H9 (cell line): Measurements from ENCODE around the gene USH2A. TPM values are rescaled to one million over a fixed set of nuclear protein-coding genes. Genes with fewer than 3 reads are reported as not detected.

Experiments
- DNase-seq: peaks from one replicate; pipeline ENCODE4 v3.0.0-alpha.2; 2017
- H2AFZ ChIP-seq: one replicate; pipeline ENCODE4 v1.6.1; 2013; ENCODE audit warnings: mild to moderate bottlenecking, low read length, control low read depth, moderate library complexity
- H2AK5ac ChIP-seq: 2 replicates; pipeline ENCODE4 v1.6.1; 2013; ENCODE audit warnings: low read length, control low read depth, mixed read lengths; ENCODE audit not compliant: insufficient read length
- H2BK120ac ChIP-seq: one replicate; pipeline ENCODE4 v1.6.1; 2013; ENCODE audit warnings: low read depth, mild to moderate bottlenecking, low read length, control low read depth, inconsistent platforms; ENCODE audit not compliant: poor library complexity, severe bottlenecking
- H2BK12ac ChIP-seq: 2 replicates; pipeline ENCODE4 v1.6.1; 2013; ENCODE audit warnings: low read length, control low read depth, mixed read lengths, low read depth; ENCODE audit not compliant: insufficient read length
- H2BK15ac ChIP-seq: 2 replicates; pipeline ENCODE4 v1.6.1; 2013; ENCODE audit warnings: low read depth, low read length, control low read depth
- H2BK20ac ChIP-seq: one replicate; pipeline ENCODE4 v1.6.1; 2013; ENCODE audit warnings: low read depth, mild to moderate bottlenecking, low read length, control low read depth, inconsistent platforms; ENCODE audit not compliant: poor library complexity, severe bottlenecking
- H2BK5ac ChIP-seq: 2 replicates; pipeline ENCODE4 v1.6.1; 2013; ENCODE audit warnings: low read length, control low read depth, mixed read lengths; ENCODE audit not compliant: insufficient read length
- H3K14ac ChIP-seq: 2 replicates; pipeline ENCODE4 v1.6.1; 2013; ENCODE audit warnings: low read length, control low read depth; ENCODE audit not compliant: insufficient read depth
- H3K18ac ChIP-seq: 2 replicates; pipeline ENCODE4 v1.6.1; 2013; ENCODE audit warnings: low read depth, mild to moderate bottlenecking, mixed read lengths, low read length, control low read depth; ENCODE audit not compliant: insufficient read length
- H3K23ac ChIP-seq: 2 replicates; pipeline ENCODE4 v1.6.1; 2013; ENCODE audit warnings: low read length, control low read depth, mixed read lengths, low read depth; ENCODE audit not compliant: insufficient read length
- H3K23me2 ChIP-seq: 2 replicates; pipeline ENCODE4 v1.6.1; 2013; ENCODE audit warnings: low read depth, mild to moderate bottlenecking, mixed read lengths, low read length, control low read depth; ENCODE audit not compliant: insufficient read length, poor library complexity, severe bottlenecking
- H3K27ac ChIP-seq: 2 replicates; pipeline ENCODE4 v1.5.1; 2013; ENCODE audit warnings: low read length, control low read depth, mixed read lengths, low read depth; ENCODE audit not compliant: insufficient read length
- H3K27me3 ChIP-seq: 2 replicates; pipeline ENCODE4 v1.6.1; 2013; ENCODE audit warnings: low read length, control low read depth, inconsistent platforms; ENCODE audit not compliant: insufficient read depth
- H3K4ac ChIP-seq: 2 replicates; pipeline ENCODE4 v1.6.1; 2013; ENCODE audit warnings: low read depth, mild to moderate bottlenecking, control low read depth, inconsistent platforms, low read length, moderate library complexity
- H3K4me1 ChIP-seq: 2 replicates; pipeline ENCODE4 v1.6.1; 2013; ENCODE audit warnings: low read length, control low read depth, inconsistent platforms; ENCODE audit not compliant: insufficient read depth
- H3K4me2 ChIP-seq: 2 replicates; pipeline ENCODE4 v1.6.1; 2013; ENCODE audit warnings: low read length, control low read depth, mixed read lengths; ENCODE audit not compliant: insufficient read length, insufficient read depth
- H3K56ac ChIP-seq: 2 replicates; pipeline ENCODE4 v1.6.1; 2013; ENCODE audit warnings: low read depth, mild to moderate bottlenecking, mixed read lengths, low read length, control low read depth; ENCODE audit not compliant: insufficient read length
- H3K79me1 ChIP-seq: 2 replicates; pipeline ENCODE4 v1.6.1; 2013; ENCODE audit warnings: low read depth, mild to moderate bottlenecking, moderate library complexity, low read length, control low read depth, inconsistent platforms; ENCODE audit not compliant: insufficient read depth, poor library complexity, severe bottlenecking
- H3K79me2 ChIP-seq: 2 replicates; pipeline ENCODE4 v1.6.1; 2013; ENCODE audit warnings: low read length, control low read depth, inconsistent platforms; ENCODE audit not compliant: insufficient read depth
- H3K9ac ChIP-seq: 2 replicates; pipeline ENCODE4 v1.6.1; 2013; ENCODE audit warnings: low read length, control low read depth, mixed read lengths; ENCODE audit not compliant: insufficient read length; ENCODE audit errors: extremely low read depth
- H3K9me3 ChIP-seq: one replicate; pipeline ENCODE4 v1.6.1; 2013; ENCODE audit warnings: low read depth, low read length, inconsistent platforms; ENCODE audit not compliant: control insufficient read depth
- H3T11ph ChIP-seq: one replicate; pipeline ENCODE4 v1.6.1; 2013; ENCODE audit warnings: mild to moderate bottlenecking, low read length, control low read depth, inconsistent platforms
- H4K20me1 ChIP-seq: one replicate; pipeline ENCODE4 v1.6.1; 2013; ENCODE audit not compliant: control insufficient read depth, insufficient read length, insufficient read depth
- H4K5ac ChIP-seq: 2 replicates; pipeline ENCODE4 v1.6.1; 2013; ENCODE audit warnings: low read depth, mild to moderate bottlenecking, mixed read lengths, low read length, control low read depth; ENCODE audit not compliant: insufficient read length
- H4K8ac ChIP-seq: replicated peaks from 2 replicates; pipeline ENCODE4 v1.6.1; 2013; ENCODE audit warnings: low read length, control low read depth, mixed read lengths, low read depth; ENCODE audit not compliant: insufficient read length
- H4K91ac ChIP-seq: 2 replicates; pipeline ENCODE4 v1.6.1; 2013; ENCODE audit warnings: low read depth, mild to moderate bottlenecking, moderate library complexity, mixed read lengths, low read length, control low read depth; ENCODE audit not compliant: insufficient read length
- H3K27ac Mint-ChIP-seq, 3 experiments: 2 replicates in 2 of 3; 3 replicates in 1 of 3; pipeline ENCODE4 v1.8.0; 2020 to 2021; ENCODE audit warnings: mixed read lengths in 3 of 3, mild to moderate bottlenecking in 1 of 3, moderate library complexity in 1 of 3
- H3K27me3 Mint-ChIP-seq: 2 replicates; pipeline ENCODE4 v1.8.0; 2021; ENCODE audit warnings: low read depth, mild to moderate bottlenecking, moderate library complexity, mixed read lengths
- H3K36me3 Mint-ChIP-seq, 3 experiments: 2 replicates in 2 of 3; 3 replicates in 1 of 3; pipeline ENCODE4 v1.8.0; 2020 to 2021; ENCODE audit warnings: low read depth in 3 of 3, mixed read lengths in 3 of 3; ENCODE audit not compliant: insufficient read depth in 1 of 3
- H3K4me1 Mint-ChIP-seq, 2 experiments: 2 replicates each; pipeline ENCODE4 v1.8.0; 2020; ENCODE audit warnings: mixed read lengths in 2 of 2
- H3K4me3 Mint-ChIP-seq, 2 experiments: 2 replicates in 1 of 2; 3 replicates in 1 of 2; pipeline ENCODE4 v1.8.0; 2020 to 2021; ENCODE audit warnings: mild to moderate bottlenecking in 2 of 2, mixed read lengths in 2 of 2, moderate library complexity in 1 of 2
- H3K9me3 Mint-ChIP-seq, 2 experiments: 2 replicates in 1 of 2; 3 replicates in 1 of 2; pipeline ENCODE4 v1.8.0; 2020; ENCODE audit warnings: mild to moderate bottlenecking in 2 of 2, mixed read lengths in 2 of 2, moderate library complexity in 1 of 2
- CTCF ChIP-seq: fragments of 200-600 bp; sonication (generic); conservative IDR thresholded peaks from 3 replicates; pipeline ENCODE4 v1.8.0; 2021; ENCODE audit warnings: antibody characterized with exemption, mild to moderate bottlenecking
- WGBS: extraction: QIAGEN DNeasy Blood & Tissue Kit; methylation state at CpG from one replicate; pipeline ENCODE4 v1.1.7; 2013; ENCODE audit warnings: missing lambda C conversion rate, low lambda C conversion rate, mixed read lengths; ENCODE audit not compliant: insufficient read length; ENCODE audit errors: extremely low coverage; 5-methylcytosine and 5-hydroxymethylcytosine counted together
- total RNA-seq: library from RNA; stranded (reverse); gene quantifications from 2 replicates; pipeline ENCODE4 v1.2.1, GENCODE V29; 2021

USH2A gene
- total RNA-seq, 1 experiment from 2014 or later = 0.11 TPM

DNA sequence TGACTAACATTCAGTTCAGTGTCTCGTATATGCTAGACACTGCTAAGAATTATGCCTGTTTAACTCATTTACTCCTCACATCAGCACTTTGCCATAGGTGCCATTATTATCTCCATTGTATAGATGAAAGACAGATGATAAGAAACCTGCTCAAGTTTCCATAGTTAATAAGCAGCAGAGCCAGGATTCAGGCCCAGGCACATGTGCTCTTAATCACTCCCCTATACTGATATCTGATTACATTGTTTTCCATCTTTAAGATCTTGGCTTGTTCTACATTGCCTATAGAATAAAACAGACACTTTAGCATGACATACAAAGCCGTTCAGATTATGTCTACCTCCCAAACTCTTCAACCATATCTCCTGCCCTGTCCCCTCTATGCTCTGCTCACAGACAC is 30.5 kb upstream of the USH2A start:
- H3K4me3 Mint-ChIP-seq = no peak overlapping the region; a peak in 1 of 5 replicates
- Histone ChIP-seq H3K56ac (no peak overlapping the region), H3T11ph (no peak overlapping the region), H3K4me1 (peaks cover 4% of the 10 kb centered on the region; the same call in 1 of the 2 replicates), H3K27ac (no peak overlapping the region), H2BK5ac (no peak overlapping the region), H3K9me3 (no peaks in the 10 kb centered on the region), H2BK20ac (no peak overlapping the region), H3K14ac (no peak overlapping the region), H2AK5ac (no peak overlapping the region), H4K20me1 (no peaks in the 10 kb centered on the region), H2BK120ac (no peak overlapping the region), H3K27me3 (no peaks in the 10 kb centered on the region), H3K23me2 (no peaks in the 10 kb centered on the region), H3K79me1 (no peaks in the 10 kb centered on the region), H3K18ac (no peak overlapping the region), H4K91ac (no peak overlapping the region), H4K5ac (no peak overlapping the region), H3K79me2 (no peaks in the 10 kb centered on the region), H2BK12ac (no peak overlapping the region), H3K23ac (no peak overlapping the region), H3K4me2 (no peak overlapping the region), H2BK15ac (no peak overlapping the region), H3K4ac (no peak overlapping the region), H4K8ac (no peak overlapping the region), H2AFZ (no peak overlapping the region), H3K9ac (no peak overlapping the region)
- DNase-seq = no peak
- no peaks in the 10 kb centered on the region for H3K36me3 Mint-ChIP-seq
- H3K9me3 Mint-ChIP-seq = no peaks in the 10 kb centered on the region
- no peaks in the 10 kb centered on the region for H3K27me3 Mint-ChIP-seq
- no CpG with 5 or more reads among the region's 2 CpGs for WGBS
- TF ChIP-seq CTCF = no peak
- no peak overlapping the region for H3K27ac Mint-ChIP-seq
- peaks cover 4 to 7% of the 10 kb centered on the region in 2 experiments for H3K4me1 Mint-ChIP-seq
